8988T (cell line): ENCODE measurements around the gene TLE6.
"Not testable (repeated sequence)": the region's sequence is repeated elsewhere in the genome, so short reads cannot be mapped to it uniquely, and the experiment has no call there.

Experiments
- DNase-seq: peaks from one replicate; pipeline ENCODE4 v3.0.0; 2011

The TLE6 gene

DNA sequence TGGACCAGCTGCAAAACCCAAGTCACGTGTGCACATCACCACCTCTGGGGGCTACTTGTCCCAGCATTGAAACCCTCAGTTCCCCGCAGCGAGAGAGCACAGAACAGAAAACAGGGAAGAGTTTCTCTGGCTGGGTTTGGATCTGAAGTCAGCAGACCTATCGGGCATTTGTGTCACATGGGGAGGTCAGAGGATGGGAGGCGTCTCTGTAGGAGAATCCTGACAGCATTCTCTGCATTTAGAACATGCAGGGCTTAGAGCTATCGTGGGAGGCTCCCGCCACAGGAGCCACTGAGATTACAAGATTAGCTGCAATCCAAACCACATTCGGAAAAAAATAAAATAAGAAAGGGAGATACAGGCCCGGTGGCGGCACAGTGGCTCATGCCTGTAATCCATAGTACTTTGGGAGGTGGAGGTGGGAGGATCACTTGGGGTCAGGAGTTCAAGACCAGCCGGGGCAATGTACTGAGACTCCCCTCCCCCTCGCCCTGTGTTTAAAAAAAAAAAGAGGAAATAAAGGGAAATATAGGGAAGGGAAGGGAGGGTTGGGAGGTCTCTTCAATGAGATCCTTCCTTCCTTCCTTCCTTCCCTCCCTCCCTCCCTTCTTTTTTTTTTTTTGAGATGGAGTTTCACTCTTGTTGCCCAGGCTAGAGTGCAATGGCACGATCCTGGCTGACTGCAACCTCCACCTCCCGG lies 2.9 kb upstream of the TLE6 start:
- DNase-seq = no peak

DNA sequence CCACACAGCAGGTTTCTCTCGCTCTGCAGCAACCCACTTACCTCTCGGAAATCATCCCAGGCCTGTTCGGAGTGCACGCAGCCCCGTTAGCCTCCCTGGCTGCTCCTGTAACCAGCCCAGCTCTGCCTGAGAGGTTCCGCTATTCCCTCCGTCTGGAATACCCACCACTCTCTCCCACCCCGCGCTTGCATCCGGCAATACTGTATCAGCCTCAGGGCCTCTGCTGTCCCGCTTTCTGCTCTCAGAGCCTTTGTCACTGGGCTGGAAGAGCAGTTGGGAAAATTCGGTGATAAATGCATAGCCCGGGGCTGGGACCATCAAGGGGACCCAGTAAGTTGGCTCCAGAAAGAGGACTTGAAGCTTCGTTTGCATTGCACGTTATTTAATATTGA lies 759 bp upstream of the TLE6 start:
- DNase-seq = no peak

DNA sequence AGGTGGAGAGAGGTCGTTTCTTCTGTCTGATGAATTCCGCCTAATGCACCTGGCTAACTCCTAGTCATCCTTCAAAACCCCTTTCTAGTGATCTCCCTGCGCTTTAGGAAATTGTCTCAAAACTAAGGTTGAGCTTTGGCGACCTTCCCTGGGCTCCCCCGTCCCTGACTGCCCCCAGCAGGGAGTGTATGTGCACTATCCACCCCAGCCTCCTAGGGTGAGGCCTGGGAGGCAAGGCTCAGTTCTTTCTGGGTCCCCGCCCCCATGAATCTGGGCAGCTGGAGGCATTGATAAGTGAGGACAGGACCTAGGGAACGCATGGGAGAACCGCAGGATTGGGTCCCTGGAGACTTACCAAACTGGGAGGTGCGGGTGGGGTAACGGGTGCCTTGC lies 378 bp downstream of the TLE6 start:
- no peak for DNase-seq

DNA sequence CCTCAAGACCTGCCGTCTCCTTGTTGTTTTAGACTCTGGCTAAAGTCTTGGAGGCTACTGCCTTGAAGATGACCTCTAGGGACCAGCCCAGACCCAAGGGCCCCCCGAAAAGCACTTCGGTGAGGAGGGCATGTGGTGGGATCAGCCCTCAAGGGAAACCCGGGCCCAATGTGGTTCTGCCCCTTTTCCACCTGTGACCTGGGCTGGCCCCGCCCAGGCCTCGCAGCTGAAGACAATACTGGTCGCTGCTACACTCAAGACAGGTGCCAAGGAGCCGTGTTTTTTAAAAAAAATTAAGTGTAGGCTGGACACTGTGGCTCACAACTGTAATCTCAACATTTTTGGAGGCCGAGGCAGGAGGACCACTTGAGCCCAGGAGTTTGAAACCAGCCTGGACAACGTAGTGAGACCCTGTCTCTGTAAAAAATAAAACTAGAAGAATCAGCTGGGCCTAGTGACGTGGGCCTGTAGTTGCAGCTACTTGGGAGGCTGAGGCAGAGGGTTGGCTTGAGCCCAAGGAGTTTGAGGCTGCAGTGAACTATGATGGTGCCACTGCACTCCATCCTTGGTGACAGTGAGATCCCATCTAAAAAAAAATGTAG lies 903 bp downstream of the TLE6 start:
- DNase-seq = no peak

DNA sequence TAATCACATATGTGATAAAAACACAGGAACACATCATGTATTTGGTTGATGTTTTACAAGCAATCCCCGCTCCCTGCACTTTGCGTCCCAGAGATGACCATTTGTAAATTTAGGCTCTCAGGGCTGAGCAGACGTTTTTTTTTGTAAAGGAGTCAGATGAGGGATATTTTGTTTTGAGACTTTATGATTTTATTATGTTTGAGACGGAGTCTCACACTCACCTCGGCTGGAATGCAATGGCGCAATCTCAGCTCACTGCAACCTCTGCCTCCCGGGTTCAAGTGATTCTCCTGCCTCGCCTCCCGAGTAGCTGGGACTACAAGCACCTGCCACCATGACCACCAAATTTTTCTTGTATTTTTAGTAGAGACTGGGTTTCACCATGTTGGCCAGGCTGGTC lies 1.4 kb downstream of the TLE6 start:
- no peak for DNase-seq

DNA sequence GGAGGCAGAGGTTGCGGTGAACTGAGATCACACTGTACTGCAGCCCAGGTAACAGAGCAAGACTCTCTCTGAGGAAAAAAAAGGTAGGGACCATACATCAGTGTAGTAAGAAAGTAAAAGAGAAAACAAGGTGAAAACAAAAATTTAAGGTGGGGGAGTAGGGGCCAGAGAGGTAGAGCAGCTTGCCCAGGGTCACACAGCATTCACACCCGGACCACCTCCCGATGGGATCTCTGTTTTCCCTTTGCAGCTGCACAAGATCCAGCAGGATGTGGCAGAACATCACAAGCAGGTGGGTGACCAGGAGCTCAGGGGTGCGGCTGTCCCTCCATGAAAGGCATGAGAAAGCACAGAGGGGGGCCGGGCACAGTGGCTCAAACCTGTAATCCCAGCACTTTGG lies 4.5 kb downstream of the TLE6 start:
- DNase-seq = no peak

DNA sequence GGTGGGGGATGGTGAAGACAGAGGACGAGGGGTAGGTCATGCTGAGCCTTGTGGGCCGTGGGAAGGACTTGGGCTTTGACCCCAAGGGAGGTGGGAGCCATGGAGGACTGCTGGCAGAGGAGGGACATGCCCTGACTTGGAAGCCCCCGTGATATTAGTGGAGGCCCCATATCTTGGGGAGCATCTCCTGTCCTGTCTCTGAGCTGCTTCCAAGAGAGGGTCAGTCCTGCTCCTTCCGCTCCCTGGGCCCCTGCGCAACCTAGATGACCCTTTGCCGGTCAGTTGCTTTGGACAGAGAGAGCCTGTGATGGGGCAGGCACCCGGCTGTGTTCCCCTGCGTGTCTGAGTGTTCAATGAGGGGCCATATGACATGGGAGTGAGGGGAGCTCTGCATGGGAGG lies 5.2 kb downstream of the TLE6 start:
- no peak for DNase-seq

DNA sequence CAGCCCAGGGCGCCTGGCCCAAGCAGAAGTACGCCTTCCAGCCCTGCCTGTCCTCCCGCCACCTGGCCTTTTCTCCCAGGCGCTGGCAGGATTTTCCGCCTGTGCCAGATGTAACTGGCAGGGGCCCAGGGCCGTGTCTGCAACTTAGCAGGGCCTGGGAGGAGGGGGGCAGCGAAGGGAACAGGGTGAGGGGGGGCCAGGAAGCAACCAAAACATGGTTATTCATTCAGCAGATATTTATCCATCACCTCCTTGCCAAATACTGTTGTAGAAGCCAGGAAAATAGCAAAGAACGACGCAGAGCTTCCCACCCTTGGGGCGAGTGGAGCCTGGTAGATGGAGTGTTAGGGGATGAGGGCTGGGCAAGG lies 5.6 kb downstream of the TLE6 start:
- DNase-seq = no peak

DNA sequence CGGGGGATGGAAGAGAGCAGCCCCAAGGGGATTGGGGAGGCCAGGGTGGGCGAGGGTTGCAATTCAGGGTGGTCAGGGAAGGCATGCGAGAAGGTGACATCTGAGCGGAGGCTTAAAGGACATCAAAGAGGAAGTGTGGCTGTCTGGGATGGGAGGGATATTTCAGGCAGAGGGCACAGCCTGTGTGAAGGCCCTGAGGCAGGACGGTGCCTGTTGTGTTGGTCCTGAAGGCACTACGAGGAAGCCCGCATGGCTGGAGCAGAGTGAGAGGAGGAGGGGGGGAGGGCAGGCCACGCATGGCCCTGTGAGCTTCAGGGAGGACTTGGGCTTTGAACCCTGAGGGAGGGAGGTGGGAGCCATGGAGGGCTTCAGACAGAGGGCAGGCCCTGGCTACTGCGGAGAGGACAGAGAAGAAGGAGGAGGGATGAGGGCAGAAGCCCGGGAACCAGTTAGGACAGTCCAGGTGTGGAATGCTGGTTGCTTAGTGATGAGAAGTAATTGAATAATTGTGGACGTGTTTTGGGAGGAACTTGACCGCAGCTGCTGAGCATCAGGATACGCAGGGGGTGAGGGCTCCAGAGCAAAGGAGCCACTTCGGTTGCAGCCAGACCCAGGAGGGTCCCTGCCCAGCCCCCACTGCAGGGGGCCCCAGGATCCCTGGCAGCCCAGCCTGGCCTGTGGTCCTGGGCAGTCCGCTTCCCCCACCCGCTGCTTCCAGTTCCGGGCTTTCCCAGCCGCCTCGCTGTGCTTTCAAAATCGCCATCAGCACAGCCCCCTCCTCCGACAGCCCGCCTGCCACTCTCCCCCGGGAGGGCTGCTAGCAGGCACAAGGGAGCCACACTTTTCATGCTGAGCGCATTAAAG lies 6.2 kb downstream of the TLE6 start:
- no peak for DNase-seq

DNA sequence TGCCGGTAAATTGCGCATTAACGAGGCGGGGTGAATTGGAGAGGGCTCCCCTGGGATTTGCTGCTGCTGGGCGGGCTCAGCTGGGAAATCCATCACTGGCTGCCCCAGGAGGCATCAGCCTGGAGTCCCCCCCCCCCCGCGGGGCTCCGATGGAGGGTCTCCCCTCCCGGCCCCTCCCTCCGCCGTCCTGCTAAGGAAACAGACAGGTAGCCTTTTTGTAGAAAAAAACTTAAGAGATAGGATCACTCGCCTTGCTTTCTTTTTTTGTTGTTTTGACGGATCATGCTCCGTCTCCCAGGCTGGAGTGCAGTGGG lies 6.8 kb downstream of the TLE6 start:
- DNase-seq = no peak

DNA sequence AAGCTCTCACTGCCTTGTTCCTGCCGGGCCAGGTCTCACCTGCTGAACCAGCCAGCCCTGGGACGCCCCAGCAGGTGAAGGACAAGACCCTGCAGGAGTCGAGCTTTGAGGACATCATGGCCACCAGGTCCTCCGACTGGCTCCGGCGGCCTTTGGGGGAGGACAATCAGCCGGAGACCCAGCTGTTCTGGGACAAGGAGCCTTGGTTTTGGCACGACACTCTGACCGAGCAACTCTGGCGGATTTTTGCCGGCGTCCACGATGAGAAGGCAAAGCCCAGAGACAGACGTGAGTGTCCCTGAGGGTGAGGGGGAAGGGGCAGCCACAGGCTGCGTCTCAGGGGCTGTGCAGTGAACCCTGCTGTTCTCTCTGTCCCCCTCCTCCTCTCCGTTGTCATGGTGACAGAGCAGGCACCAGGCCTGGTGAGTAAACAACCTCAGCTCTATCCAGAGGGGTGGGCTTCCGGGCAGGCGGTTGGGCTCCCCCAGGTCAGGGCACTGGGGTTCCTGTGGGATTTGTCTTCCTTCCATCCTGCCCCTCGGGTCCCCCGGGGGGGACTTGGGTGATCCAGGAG lies 9.7 kb downstream of the TLE6 start:
- no peak for DNase-seq

DNA sequence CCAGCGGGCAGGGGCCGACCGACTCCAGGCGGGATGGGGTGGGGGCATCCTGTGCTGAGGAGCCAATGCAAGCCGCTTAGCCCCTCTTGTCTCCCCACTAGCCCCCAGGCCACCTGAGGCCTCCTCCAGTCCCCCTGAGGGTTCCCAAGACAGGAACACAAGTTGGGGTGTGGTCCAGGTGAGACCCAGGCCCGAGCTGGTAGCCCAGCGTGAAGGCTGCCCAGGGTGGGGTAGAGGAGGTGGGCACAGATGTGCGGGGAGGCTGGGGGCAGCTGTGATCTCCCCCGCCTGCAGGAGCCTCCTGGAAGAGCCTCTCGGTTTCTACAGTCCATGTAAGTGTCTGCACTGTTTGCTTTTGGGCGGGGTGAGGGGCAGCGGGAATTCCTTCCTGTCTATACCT lies 10.4 kb downstream of the TLE6 start:
- no peak for DNase-seq

DNA sequence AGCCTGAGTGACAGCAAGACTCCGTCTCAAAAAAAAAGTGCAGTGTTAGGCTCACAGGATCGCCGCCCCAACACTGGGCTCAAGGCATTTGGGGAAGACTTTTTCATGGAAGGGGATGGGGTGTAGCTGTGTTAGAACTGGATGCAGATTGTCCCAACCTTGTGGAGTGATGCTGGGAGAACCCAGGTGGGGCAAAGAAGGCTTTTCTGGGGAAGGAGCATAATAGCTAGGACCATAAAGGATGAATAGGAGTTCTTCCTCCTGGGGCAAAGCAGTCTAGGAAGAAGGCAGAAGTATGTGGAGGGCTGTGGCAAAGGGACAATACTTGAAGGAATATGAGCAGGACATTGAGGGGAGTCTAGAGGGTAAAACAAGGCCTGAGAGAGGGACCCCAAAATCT lies 11.2 kb downstream of the TLE6 start:
- no peak for DNase-seq

DNA sequence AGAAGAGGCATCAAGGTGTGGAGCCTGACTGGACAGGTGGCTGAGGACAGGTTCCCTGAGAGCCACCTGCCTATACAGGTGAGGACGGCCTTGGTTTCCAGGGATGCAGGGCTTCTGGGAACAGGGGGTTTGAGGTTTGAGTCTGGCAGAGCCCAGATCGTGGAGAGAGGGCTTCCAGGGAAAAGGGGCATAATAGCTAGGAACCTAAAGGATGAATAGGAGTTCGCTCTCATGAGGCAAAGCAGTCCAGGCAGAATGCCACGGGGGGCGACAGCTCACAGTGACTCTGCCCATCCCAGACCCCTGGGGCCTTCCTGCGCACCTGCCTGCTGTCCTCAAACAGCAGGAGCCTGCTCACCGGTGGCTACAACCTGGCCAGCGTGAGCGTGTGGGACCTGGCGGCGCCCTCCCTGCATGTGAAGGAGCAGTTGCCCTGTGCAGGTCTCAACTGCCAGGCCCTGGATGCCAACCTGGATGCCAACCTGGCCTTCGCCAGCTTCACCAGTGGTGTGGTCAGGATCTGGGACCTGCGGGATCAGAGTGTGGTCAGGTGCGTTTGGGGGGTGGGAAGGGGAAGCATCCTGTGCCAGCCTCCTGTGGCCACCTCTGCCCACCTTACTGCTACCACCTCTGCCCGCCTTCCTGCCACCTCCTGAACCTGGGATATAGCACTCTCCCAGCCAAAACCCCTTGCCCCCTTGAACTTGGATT lies 12.0 kb downstream of the TLE6 start:
- DNase-seq = no peak

DNA sequence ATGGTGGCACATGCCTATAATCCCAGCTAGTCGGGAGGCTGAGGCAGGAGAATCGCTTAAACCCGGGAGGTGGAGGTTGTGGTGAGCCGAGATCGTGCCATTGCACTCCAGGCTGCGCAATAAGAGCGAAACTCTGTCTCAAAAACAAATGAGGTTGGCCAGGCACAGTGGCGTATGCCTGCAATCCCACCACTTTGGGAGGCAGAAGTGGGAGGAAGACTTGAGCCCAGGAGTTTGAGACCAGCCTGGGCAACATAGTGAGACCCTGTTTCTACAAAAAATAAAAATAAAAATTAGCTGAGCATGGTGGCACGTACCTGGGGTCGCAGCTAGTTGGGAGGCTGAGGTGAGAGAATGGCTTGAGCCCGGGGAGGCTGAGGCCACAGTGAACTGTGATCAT lies 15.0 kb downstream of the TLE6 start:
- DNase-seq = not testable (repeated sequence)

DNA sequence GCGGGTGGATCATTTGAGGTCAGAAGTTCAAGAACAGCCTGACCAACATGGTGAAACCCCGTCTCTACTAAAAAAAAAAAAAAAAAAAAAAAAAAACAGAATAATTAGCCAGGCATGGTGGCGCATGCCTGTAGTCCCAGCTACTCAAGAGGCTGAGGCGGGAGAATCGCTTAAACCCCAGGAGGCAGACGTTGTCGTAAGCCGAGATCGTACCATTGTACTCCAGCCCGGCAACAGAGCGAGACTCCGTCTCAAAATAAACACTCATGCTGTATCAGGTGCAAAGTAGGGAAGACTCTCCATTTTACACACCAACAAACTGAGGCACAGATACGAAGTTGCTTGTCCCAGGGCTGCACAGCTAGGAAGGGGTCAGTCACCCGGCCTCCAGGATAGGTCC lies 15.6 kb downstream of the TLE6 start:
- no peak for DNase-seq

DNA sequence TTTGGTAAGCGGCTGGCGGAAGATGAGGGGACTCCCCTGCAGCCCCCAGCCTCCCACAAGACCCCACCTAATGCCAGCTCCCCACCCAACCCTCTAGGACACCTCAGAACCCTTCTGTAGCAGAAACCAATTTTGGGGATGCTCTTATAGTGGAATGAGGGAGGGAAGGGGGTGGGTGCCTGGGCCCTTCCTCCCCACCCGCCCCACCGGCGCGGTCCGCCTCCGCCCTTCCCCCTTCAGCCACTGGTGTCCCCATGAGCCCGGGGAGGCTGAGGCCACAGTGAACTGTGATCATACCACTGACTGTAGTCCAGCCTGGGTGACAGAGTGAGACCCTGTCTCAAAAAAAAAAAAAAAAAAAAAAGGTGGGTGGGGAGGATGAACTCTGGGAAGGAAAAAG lies 16.2 kb downstream of the TLE6 start:
- no peak for DNase-seq

DNA sequence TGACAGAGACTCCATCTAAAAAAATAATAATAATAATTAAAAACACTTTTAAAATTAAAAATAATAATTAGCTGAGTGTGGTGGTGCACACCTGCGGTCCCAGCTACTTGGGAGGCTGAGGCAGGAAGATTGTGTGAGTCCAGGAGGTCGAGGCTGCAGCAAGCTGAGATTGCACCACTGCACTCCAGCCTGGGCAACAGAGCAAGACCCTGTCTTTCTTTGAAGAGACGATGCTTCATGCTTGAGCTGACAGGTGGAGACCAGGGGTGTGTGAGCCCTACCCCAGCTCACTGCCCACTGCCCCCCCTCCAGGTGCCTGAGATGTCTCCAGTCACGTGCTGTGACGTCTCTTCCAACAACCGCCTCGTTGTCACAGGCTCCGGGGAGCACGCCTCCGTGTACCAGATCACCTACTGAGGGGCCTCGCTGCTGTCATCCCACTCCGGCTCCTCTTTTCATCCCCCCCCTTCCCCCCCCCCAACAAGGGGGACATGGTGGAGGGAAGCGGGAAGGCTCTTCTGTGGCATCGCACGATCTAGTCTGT lies 17.3 kb downstream of the TLE6 start:
- no peak for DNase-seq

DNA sequence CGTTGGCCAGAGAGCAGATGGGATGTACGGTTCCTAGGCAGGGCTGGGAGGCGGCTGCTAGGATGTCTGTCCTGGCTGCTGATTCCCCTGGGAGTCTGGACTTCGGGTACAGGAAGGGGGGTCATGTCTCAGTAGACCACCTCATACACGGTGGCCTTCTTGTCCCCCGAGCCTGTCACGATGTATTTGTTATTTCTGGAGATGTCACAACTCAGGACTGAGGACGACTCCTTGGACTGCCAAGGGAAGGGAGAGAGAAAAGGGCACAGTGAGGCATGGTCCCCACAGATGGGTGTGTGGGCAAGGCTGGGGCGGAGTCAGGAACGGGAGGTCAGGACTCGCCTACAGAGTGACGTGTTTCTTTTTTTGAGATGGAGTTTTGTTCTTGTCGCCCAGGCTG lies 20.4 kb downstream of the TLE6 start:
- DNase-seq = no peak

DNA sequence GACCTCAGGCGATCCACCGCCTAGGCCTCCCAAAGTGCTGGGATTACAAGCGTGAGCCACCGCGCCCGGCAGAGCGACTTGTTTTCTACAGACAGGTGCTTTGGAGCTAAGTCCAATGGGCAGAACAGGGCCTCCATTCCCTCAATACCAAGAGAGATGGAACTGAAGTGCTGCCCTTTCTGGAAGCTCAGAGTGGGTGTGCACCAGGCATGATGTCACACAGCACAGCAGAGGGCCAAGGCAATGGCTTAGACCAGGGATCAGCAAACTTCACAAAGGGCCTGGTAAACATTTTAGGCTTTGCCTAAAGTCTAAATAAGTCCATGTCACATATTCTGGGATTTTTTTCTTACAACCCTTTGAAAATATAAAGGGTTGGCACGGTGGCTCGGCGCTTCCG lies 21.3 kb downstream of the TLE6 start:
- no peak for DNase-seq

DNA sequence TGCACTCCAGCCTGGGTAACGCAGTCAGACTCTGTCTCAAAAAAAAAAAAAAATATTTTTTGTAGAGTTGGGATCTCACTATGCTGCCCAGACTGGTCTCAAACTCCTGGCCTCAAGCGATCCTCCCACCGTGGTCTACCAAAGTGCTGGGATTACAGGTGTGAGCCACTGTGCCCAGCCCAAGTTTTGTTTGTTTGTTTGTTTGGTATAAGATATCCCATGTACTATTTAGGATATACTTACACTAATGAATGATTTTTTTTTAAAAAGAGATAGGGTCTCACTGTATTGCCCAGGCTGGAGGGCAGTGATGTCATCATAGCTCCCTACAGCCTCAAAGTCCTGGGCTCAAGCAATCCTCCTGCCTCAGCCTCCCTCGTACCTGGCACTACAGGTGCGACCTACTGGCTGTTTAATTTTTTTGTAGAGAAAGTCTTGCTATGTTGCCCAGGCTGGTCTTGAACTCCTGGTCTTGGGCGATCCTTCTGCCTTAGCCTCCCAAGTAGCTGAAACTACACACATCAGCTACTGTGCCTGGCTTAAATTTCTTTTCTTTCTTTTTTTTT lies 24.0 kb downstream of the TLE6 start:
- no peak for DNase-seq

DNA sequence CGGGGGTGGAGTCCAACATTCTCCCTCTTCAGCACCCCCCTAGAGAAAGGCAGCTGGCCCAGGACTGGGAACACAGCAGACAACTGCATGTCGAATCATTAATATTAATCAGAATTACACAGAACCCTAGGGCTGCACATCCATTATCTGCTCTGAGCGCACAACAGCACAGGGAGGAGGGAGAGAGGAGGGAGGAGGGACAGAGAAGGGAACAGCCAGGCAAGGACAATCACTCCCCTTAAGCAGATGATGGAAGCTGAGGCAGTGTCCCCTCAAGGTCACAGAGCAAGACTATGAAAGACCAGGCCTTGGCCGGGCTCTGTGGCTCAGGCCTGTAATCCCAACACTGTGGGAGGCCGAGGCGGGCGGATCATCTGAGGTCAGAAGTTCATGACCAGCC lies 25.7 kb downstream of the TLE6 start:
- DNase-seq = no peak

DNA sequence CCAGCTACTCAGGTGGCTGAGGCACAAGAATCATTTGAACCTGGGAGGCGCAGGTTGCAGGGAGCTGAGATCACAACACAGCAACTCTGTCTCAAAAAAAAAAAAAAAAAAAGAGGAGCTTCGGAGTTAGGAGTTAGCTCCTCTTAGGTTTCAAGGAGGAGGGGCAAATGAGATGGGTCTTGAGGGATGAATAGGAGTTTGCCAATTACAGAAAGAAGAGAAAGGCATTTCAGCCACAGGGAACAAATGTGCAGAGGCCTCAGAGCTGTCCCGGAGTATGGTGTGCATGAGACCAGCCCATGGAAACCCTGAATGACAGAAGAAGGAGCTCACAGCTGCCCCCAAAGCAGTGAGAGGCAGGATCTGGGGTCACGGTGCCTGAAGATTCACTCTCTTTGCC lies 27.2 kb downstream of the TLE6 start:
- DNase-seq = no peak
